Ovary (tissue), 10 donors: ENCODE data around the gene ACSS2. TPM values are rescaled to one million over a fixed set of nuclear protein-coding genes. Genes with fewer than 3 reads are reported as not detected.
A peak's percentile ranks its signal among the peaks of the same experiment; 100 is the strongest.

Source experiments
- DNase-seq, 5 donors: peaks; one replicate each; pipeline ENCODE4 v3.0.0-alpha.2; 2019 to 2020
- H3K27ac ChIP-seq, 2 donors: fragments of 200-600 bp; one replicate each; pipeline versions ENCODE4 v1.5.1 to v1.8.0; 2019 to 2022
- H3K27me3 ChIP-seq: fragments of 200-600 bp; one replicate; pipeline ENCODE4 v1.8.0; 2022
- H3K36me3 ChIP-seq: fragments of 200-600 bp; sonication (generic); one replicate; pipeline ENCODE4 v1.5.1; 2019
- H3K4me1 ChIP-seq: one replicate; pipeline ENCODE4 v1.8.1; 2013; ENCODE audit warnings: mild to moderate bottlenecking, moderate library complexity; ENCODE audit not compliant: insufficient read depth
- H3K4me3 ChIP-seq: fragments of 200-600 bp; sonication (generic); one replicate; pipeline ENCODE4 v1.5.1; 2017
- H3K9me3 ChIP-seq, 2 donors: fragments of 200-600 bp in 1 of 2; sonication (generic) in 1 of 2; one replicate each; pipeline versions ENCODE4 v1.5.1 to v1.8.1; 2013 to 2019; ENCODE audit warnings: mild to moderate bottlenecking in 1 of 2, moderate library complexity in 1 of 2
- EP300 ChIP-seq: sonication (generic); formaldehyde crosslinking; IDR thresholded peaks from one replicate; pipeline ENCODE4 v1.6.1; 2017; ENCODE audit warnings: antibody characterized with exemption
- POLR2A ChIP-seq: fragments of 450-650 bp; IDR thresholded peaks from one replicate; pipeline ENCODE4 v1.6.1; 2017; ENCODE audit warnings: antibody characterized with exemption, mild to moderate bottlenecking, moderate library complexity
- WGBS, 3 donors: extraction: QIAGEN DNeasy Blood & Tissue Kit in 1 of 3; methylation state at CpG; one replicate each; pipeline versions ENCODE4 v1.1.5 to v1.1.7; 2013 to 2017; 5-methylcytosine and 5-hydroxymethylcytosine counted together
- intact Hi-C, 4 donors: fragments of 100-400 bp; cut with DNase I; formaldehyde crosslinking; loops; one replicate each; pipeline versions ENCODE4 v1.11.0 to v1.15.1; 2022 to 2023
- long read RNA-seq, 3 donors: library from polyadenylated mRNA in 2 of 3; unstranded in 2 of 3; transcript quantifications; one replicate each; pipeline ENCODE4 v2.0.0 and lab custom pipeline, GENCODE V29; 2021 to 2026
- polyA plus RNA-seq, 2 donors: library from polyadenylated mRNA; stranded (reverse); fragments of 200-250 nt in 1 of 2; fragments of 350-450 nt in 1 of 2; fragmentation: Illumina TruSeq in 1 of 2; extraction: RNeasy Lipid Tissue Mini Kit (QIAGEN cat#74804) in 1 of 2; gene quantifications; one replicate each; pipeline ENCODE4 v1.2.3, GENCODE V29; 2013 to 2014
- total RNA-seq, 7 donors: library from RNA; depleted of rRNA in 2 of 7; stranded (reverse); fragments of >200 nt in 2 of 7; fragmentation: NEBNext Ultra II Directional in 3 of 7; extraction: Animal tissue kit (Norgen Biotek cat#: 25700) in 3 of 7; gene quantifications; one replicate each; pipeline versions ENCODE4 v1.1.0 to v1.2.4, GENCODE V29; 2016 to 2023
- TF ChIP-seq, protein P1 (sequence below), 3 donors: fragments of 450-650 bp in 2 of 3; fragments of 200-600 bp in 1 of 3; IDR thresholded peaks; one replicate each; pipeline versions ENCODE4 v1.5.1 to v1.8.0; 2016 to 2022; ENCODE audit warnings: antibody characterized with exemption in 3 of 3, mild to moderate bottlenecking in 1 of 3
- donor health status: DM: no; HTN: no; CAD: no; lungs with moderate emphysema.
- donor health status: DM: no; HTN: no; CAD: no.
- donor health status: Bipolar disorder and iron deficiency.
- donor health status: DM: yes; HTN: yes; CAD: no.
- donor health status: DM: no; HTN: no; CAD: no.
- donor health status: DM: yes; HTN: yes; CAD: no.

ACSS2 gene, protein sequence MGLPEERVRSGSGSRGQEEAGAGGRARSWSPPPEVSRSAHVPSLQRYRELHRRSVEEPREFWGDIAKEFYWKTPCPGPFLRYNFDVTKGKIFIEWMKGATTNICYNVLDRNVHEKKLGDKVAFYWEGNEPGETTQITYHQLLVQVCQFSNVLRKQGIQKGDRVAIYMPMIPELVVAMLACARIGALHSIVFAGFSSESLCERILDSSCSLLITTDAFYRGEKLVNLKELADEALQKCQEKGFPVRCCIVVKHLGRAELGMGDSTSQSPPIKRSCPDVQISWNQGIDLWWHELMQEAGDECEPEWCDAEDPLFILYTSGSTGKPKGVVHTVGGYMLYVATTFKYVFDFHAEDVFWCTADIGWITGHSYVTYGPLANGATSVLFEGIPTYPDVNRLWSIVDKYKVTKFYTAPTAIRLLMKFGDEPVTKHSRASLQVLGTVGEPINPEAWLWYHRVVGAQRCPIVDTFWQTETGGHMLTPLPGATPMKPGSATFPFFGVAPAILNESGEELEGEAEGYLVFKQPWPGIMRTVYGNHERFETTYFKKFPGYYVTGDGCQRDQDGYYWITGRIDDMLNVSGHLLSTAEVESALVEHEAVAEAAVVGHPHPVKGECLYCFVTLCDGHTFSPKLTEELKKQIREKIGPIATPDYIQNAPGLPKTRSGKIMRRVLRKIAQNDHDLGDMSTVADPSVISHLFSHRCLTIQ
- total RNA-seq, result 10 to 100 TPM; 26.8 to 42.6 (median 39.1) TPM
- polyA plus RNA-seq, result 10 to 100 TPM; 25.3 to 59.7 TPM
- long read RNA-seq, donor 1, transcript ACSS2-202 (18 exons, 3,065 nt), result major isoform, 126 of 196 reads
- long read RNA-seq, donor 1, transcript ACSS2-210 (6 exons, 1,527 nt), result minor isoform, 10 of 196 reads
- long read RNA-seq, donor 1, partial matches to known transcripts, result 9 of 196 reads
- long read RNA-seq, donor 1, other reads (novel, unspliced or antisense), result 48 of 196 reads
- long read RNA-seq, donor 2, transcript ACSS2-202 (18 exons, 3,065 nt), result major isoform, 8 of 37 reads
- long read RNA-seq, donor 2, partial matches to known transcripts, result 27 of 37 reads
- long read RNA-seq, donor 2, other reads (novel, unspliced or antisense), result 0 of 37 reads
- long read RNA-seq, donor 3, transcript ACSS2-202 (18 exons, 3,065 nt), result major isoform, 46 of 66 reads
- long read RNA-seq, donor 3, partial matches to known transcripts, result 3 of 66 reads
- long read RNA-seq, donor 3, other reads (novel, unspliced or antisense), result 17 of 66 reads

DNA sequence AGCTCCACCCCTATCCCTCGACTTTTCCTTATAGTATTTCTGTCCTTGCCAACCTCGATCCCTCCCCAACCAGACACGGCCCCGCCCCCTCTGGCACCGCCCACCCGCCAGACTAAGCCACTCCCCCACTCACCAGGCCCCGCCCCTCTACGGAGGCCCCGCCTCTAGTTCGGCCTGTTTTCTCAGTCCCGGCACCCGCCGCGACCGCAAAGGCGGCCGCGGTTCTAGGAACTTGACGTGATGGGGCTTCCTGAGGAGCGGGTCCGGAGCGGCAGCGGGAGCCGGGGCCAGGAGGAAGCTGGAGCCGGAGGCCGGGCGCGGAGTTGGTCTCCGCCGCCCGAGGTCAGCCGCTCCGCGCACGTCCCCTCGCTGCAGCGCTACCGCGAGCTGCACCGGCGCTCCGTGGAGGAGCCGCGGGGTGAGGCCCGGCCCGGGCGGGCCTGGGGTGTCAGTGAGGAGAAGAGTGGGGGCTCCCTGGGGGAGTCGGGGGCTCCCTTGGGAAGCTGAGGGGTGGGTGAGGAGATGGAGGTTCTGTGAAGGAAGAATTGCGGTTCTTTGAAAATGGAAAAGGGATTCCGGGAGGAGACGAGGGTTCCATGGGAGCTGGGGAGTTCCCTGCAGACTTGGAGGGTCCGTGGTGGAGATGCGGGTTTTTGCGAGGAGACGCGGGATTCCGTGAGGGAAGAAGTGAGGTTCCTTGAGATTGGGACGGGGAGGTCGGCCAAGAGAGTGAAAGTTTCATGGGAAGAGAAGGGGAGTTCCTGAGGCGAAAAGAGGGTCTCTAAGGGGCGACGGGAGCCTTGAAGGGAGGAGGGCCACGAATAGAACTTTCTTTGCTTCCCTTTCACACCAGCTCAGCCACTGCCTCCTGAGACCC is at the start of gene ACSS2:
ACSS2 (plus strand) TSS at position 207 of the 877 bp plus-strand sequence; CDS start at position 241, 34 bp downstream.
- TF ChIP-seq EP300 (no peak), POLR2A (no peak)
- TF ChIP-seq, protein P1, sequence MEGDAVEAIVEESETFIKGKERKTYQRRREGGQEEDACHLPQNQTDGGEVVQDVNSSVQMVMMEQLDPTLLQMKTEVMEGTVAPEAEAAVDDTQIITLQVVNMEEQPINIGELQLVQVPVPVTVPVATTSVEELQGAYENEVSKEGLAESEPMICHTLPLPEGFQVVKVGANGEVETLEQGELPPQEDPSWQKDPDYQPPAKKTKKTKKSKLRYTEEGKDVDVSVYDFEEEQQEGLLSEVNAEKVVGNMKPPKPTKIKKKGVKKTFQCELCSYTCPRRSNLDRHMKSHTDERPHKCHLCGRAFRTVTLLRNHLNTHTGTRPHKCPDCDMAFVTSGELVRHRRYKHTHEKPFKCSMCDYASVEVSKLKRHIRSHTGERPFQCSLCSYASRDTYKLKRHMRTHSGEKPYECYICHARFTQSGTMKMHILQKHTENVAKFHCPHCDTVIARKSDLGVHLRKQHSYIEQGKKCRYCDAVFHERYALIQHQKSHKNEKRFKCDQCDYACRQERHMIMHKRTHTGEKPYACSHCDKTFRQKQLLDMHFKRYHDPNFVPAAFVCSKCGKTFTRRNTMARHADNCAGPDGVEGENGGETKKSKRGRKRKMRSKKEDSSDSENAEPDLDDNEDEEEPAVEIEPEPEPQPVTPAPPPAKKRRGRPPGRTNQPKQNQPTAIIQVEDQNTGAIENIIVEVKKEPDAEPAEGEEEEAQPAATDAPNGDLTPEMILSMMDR (IDR thresholded peaks at IDR 0.05), result no peak
- WGBS, 3 donors, result 0 to 1% (median 1%) methylated on average over 63 of the region's 63 CpGs
- Histone ChIP-seq H3K36me3 (no peaks in the 10 kb centered on the region), H3K4me1 (peaks cover 9% of the 10 kb centered on the region), H3K9me3 (no peaks in the 10 kb centered on the region), H3K27ac (peak within 1 kb of the TSS; percentile 26 to 67), H3K27me3 (no peaks in the 10 kb centered on the region), H3K4me3 (peak within 1 kb of the TSS; percentile 84)
- DNase-seq, result peak in 4 of 5 donors; percentile 98 to 99 (median 99)
- intact Hi-C loops, result loop anchor here in 1 of 4 donors (2.0 kb wide), 1 partner anchor 216 kb away; the partner anchor contains the start of gene TRPC4AP

DNA sequence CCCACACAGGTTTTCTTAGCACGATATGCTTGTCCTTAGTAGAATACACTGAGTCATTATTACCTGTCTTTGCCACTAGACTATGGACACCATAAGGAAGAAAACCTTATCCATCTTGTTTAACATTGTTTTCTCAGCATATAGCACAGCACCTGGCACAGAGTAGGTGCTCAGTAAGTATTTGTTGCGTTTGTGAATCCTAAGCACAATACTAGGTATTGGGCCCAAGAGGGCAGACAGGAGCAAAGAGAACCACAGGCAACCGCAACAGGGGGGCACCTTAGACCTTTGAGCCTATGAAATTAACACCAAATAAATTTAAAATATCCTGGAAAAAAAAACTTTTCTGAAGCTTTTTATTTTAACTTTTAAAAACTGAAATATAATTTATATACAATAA is 47.2 kb upstream of the ACSS2 start:
- Histone ChIP-seq H3K27me3 (no peaks in the 10 kb centered on the region), H3K27ac (no peak overlapping the region), H3K4me1 (no peaks in the 10 kb centered on the region), H3K9me3 (no peaks in the 10 kb centered on the region), H3K36me3 (no peaks in the 10 kb centered on the region), H3K4me3 (no peak overlapping the region)
- TF ChIP-seq, protein P1 (IDR thresholded peaks at IDR 0.05), result no peak
- TF ChIP-seq EP300 (no peak), POLR2A (no peak)
- WGBS, 3 donors, result 56 to 73% (median 69%) methylated on average over 3 of the region's 3 CpGs
- intact Hi-C loops, result no loop called here
- no peak for DNase-seq

DNA sequence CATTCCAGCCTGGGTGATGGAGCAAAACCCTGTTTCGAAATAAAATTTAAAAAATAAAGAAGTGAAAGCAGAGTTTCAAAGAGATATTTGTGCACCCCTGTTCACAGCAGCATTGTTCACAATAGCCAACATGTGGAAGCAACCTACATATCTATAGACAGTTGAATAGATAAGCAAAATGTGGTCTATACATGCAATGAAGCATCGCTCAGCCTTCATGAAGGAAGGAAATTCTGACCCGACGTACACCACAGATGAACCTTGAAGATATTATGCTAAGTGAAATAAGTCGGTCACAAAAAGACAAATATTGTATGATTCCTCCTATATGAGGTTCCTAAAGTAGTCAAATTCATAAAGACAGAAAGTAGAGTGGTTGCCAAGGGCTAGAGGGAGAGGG is 44.5 kb upstream of the ACSS2 start:
- intact Hi-C loops, result loop anchor here in 2 of 4 donors (10.0 kb wide), 2 partner anchors 263 to 603 kb away; partner anchors contain the start of genes GDF5 (in 1 of the 2) and TRPC4AP (in 1 of the 2)
- WGBS, 3 donors, result 70 to 82% (median 80%) methylated on average over 5 of the region's 5 CpGs

More for the DNA sequence above, 44.5 kb upstream of the ACSS2 start:
- DNase-seq, result no peak
- H3K27me3 ChIP-seq, result no peaks in the 10 kb centered on the region
- H3K27ac ChIP-seq, result no peak overlapping the region
- TF ChIP-seq POLR2A (no peak), EP300 (no peak)
- TF ChIP-seq, protein P1 (IDR thresholded peaks at IDR 0.05), result no peak
- no peaks in the 10 kb centered on the region for H3K4me1 ChIP-seq
- no peaks in the 10 kb centered on the region for H3K36me3 ChIP-seq
- no peaks in the 10 kb centered on the region for H3K9me3 ChIP-seq
- no peak overlapping the region for H3K4me3 ChIP-seq
